ENCODE results near the gene DNAJC5.

DNA sequence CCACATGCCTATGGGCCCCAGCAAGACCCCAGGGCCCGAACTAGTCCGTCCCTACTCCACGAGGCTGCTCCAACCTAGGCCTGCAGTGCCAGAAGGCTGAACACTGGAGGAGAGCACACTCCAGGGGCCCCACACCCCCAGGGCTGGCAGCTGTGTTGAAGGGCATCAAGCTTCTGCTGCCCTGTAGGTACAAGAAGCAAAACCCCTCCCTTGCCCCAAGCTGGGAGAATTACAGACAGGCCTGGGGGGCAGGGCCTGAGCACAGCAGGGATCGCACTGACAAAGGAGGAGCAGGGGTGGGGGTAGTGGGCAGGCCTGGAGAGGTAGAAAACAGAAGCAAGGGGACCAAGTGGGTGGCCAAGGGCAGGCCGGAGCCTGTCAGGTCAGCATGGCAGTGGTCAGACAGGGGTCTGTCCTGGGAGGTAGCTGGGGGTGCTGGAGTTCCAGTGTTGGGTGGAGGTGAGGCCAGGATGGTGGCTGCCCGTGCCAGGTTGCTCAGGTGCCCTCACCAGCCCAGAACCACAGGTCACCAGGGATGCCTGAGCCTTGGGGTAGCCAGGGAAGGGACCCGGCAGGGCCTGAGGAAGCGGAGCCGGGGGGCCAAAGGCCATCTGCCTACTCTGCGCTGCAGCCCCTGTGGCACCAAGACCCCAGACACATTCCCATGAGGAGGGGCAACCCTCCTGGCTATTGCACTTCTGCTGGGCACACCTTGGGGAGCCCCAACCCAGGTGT lies 64.2 kb downstream of the DNAJC5 start:
- no peak for TF ChIP-seq CTCF (IDR thresholded peaks at IDR 0.05; ENCODE audit: extremely low read depth in 1 of 2, insufficient read depth in 1 of 2, low read depth in 1 of 2, low read length in 2 of 2)
- no peak for TF ChIP-seq POLR2A (IDR thresholded peaks at IDR 0.05; ENCODE audit: low read depth, low read length)
- TF ChIP-seq POLR2AphosphoS5 (IDR thresholded peaks at IDR 0.05; ENCODE audit: insufficient read depth, low read depth, low read length) = no peak
